ENCODE data around the gene OLA1. TPM values are rescaled to one million over a fixed set of nuclear protein-coding genes. Genes with fewer than 3 reads are reported as not detected.

Gene OLA1
- total and polyA plus RNA-seq, 2 experiments from 2014 or later, result 94.0 to 150 TPM

DNA sequence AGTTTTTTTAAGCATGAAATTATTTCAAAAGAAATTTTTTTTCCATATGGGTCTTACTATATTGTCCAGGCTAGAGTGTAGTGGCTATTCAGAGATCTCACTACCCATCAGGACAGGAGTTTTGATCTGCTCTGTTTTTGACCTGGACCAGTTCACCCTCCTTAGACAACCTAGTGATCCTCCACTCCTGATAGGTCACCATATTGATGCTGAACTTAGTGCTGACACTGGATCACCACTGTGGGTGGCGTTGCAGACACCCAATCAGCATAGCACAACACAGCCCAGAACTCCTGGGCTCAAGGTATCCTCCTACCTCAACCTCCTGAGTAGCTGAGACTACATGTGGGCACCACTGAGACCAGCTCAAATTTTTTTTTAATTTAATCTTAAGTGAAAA lies 8.2 kb downstream of the OLA1 start:
- H3K4me1 ChIP-seq (ENCODE audit: low read depth), result no peaks in the 10 kb centered on the region
- no peak overlapping the region for H3K4me3 ChIP-seq
- H3K27ac ChIP-seq, result no peak overlapping the region
- DNase-seq (ENCODE audit: low read depth in 1 of 2, low spot score in 1 of 2), result no peak
- peaks cover 3% of the 10 kb centered on the region for H3K36me3 ChIP-seq
- H3K27me3 ChIP-seq, result no peaks in the 10 kb centered on the region
- TF ChIP-seq, protein P1, sequence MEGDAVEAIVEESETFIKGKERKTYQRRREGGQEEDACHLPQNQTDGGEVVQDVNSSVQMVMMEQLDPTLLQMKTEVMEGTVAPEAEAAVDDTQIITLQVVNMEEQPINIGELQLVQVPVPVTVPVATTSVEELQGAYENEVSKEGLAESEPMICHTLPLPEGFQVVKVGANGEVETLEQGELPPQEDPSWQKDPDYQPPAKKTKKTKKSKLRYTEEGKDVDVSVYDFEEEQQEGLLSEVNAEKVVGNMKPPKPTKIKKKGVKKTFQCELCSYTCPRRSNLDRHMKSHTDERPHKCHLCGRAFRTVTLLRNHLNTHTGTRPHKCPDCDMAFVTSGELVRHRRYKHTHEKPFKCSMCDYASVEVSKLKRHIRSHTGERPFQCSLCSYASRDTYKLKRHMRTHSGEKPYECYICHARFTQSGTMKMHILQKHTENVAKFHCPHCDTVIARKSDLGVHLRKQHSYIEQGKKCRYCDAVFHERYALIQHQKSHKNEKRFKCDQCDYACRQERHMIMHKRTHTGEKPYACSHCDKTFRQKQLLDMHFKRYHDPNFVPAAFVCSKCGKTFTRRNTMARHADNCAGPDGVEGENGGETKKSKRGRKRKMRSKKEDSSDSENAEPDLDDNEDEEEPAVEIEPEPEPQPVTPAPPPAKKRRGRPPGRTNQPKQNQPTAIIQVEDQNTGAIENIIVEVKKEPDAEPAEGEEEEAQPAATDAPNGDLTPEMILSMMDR (IDR thresholded peaks at IDR 0.05; ENCODE audit: low read depth, low read length), result no peak
- no peaks in the 10 kb centered on the region for H3K9me3 ChIP-seq (ENCODE audit: low read depth)

- TF ChIP-seq, protein P1 (IDR thresholded peaks at IDR 0.05; ENCODE audit: low read depth, low read length), result no peak
- no peaks in the 10 kb centered on the region for H3K27me3 ChIP-seq
Measured at GRCh38 chr2:174236429-174236828, 11.9 kb downstream of the OLA1 start.

GRCh38 chr2:174235680-174236079 lies 12.7 kb downstream of the OLA1 start:
- Histone ChIP-seq H3K27me3 (no peaks in the 10 kb centered on the region), H3K36me3 (no peaks in the 10 kb centered on the region), H3K4me1 (ENCODE audit: low read depth) (no peaks in the 10 kb centered on the region), H3K9me3 (ENCODE audit: low read depth) (no peaks in the 10 kb centered on the region), H3K4me3 (no peak overlapping the region), H3K27ac (no peak overlapping the region)
- peak in 1 of 2 donors; percentile 22 for DNase-seq (ENCODE audit: low read depth in 1 of 2, low spot score in 1 of 2)
- TF ChIP-seq, protein P1 (IDR thresholded peaks at IDR 0.05; ENCODE audit: low read depth, low read length), result no peak

More at GRCh38 chr2:174236429-174236828, 11.9 kb downstream of the OLA1 start:
- H3K4me3 ChIP-seq, result no peak overlapping the region
- no peak overlapping the region for H3K27ac ChIP-seq
- no peaks in the 10 kb centered on the region for H3K36me3 ChIP-seq
- DNase-seq (ENCODE audit: low read depth in 1 of 2, low spot score in 1 of 2), result no peak
- H3K4me1 ChIP-seq (ENCODE audit: low read depth), result no peaks in the 10 kb centered on the region
- no peaks in the 10 kb centered on the region for H3K9me3 ChIP-seq (ENCODE audit: low read depth)

DNA sequence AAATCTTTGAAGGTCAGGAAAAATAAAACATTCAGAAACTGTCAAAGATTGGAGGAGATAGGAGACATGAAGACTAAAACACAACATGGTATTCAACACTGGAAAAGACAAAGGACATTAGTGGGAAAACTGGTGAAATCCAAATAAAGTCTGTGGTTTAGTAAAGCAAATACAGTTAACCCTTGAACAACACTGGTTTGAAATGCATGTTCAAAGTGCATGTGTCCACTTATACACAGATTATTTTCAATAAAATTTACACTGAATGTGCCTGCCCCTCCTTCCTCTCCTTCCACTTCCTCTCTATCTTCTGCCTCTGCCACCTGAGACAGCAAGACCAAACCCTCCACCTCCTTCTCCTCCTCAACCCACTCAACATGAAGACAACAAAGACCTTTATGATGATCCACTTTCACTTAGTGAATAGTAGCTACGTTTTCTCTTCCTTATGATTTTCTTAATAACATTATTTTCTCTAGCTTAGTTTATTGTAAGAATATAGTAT lies 14.5 kb downstream of the OLA1 start:
- no peak for DNase-seq (ENCODE audit: low read depth in 1 of 2, low spot score in 1 of 2)
- H3K9me3 ChIP-seq (ENCODE audit: low read depth), result no peaks in the 10 kb centered on the region

DNA sequence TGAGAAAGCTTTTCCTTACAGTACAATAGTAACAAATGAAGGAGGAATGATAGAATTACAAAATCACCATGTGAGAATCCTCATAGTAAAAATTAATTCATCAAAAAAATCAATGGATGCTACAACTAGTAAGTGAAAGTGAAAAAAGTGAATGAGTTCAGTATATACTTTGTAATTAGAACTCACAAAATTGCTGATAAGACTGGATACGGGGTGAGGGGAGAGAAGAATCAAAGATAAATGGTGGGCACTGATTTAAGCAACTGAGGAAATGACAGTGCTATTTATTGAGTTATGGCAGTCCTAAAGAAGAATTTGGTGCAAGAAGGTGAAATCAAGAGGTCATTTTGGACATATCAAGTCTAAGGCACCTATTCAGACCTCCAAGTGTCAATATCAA lies 20.6 kb downstream of the OLA1 start:
- no peak overlapping the region for H3K4me3 ChIP-seq
- H3K9me3 ChIP-seq (ENCODE audit: low read depth), result no peaks in the 10 kb centered on the region
- H3K27ac ChIP-seq, result no peak overlapping the region
- TF ChIP-seq, protein P1 (IDR thresholded peaks at IDR 0.05; ENCODE audit: low read depth, low read length), result no peak
- H3K4me1 ChIP-seq (ENCODE audit: low read depth), result no peaks in the 10 kb centered on the region
- H3K27me3 ChIP-seq, result no peaks in the 10 kb centered on the region
- peaks cover 9% of the 10 kb centered on the region for H3K36me3 ChIP-seq
- no peak for DNase-seq (ENCODE audit: low read depth in 1 of 2, low spot score in 1 of 2)

More for the DNA sequence above, 14.5 kb downstream of the OLA1 start:
- no peaks in the 10 kb centered on the region for H3K36me3 ChIP-seq
- TF ChIP-seq, protein P1 (IDR thresholded peaks at IDR 0.05; ENCODE audit: low read depth, low read length), result no peak
- H3K27me3 ChIP-seq, result no peaks in the 10 kb centered on the region
- H3K4me3 ChIP-seq, result no peak overlapping the region
- H3K27ac ChIP-seq, result no peak overlapping the region
- no peaks in the 10 kb centered on the region for H3K4me1 ChIP-seq (ENCODE audit: low read depth)

All from cardiac muscle cell (in vitro differentiated cells and primary cell).